Tibial nerve (tissue), 3 donors: ENCODE results near the gene TSPAN2.

Experiments used
- POLR2A ChIP-seq, 2 donors: fragments of 450-650 bp; IDR thresholded peaks; one replicate each; pipeline ENCODE4 v1.6.1; 2017; ENCODE audit warnings: antibody characterized with exemption in 2 of 2, mild to moderate bottlenecking in 2 of 2, moderate library complexity in 2 of 2
- TF ChIP-seq, protein P1 (sequence below), 5 experiments: fragments of 200-600 bp in 3 of 5; fragments of 450-650 bp in 2 of 5; sonication (generic) in 3 of 5; IDR thresholded peaks; one replicate each; pipeline ENCODE4 v1.5.1; 2016 to 2019; ENCODE audit warnings: antibody characterized with exemption in 5 of 5, mild to moderate bottlenecking in 3 of 5, moderate library complexity in 2 of 5

GRCh38 chr1:115084902-115085511 is 4.3 kb downstream of the TSPAN2 start:
- TF ChIP-seq POLR2A (IDR thresholded peaks at IDR 0.05): no peak
- TF ChIP-seq, protein P1, sequence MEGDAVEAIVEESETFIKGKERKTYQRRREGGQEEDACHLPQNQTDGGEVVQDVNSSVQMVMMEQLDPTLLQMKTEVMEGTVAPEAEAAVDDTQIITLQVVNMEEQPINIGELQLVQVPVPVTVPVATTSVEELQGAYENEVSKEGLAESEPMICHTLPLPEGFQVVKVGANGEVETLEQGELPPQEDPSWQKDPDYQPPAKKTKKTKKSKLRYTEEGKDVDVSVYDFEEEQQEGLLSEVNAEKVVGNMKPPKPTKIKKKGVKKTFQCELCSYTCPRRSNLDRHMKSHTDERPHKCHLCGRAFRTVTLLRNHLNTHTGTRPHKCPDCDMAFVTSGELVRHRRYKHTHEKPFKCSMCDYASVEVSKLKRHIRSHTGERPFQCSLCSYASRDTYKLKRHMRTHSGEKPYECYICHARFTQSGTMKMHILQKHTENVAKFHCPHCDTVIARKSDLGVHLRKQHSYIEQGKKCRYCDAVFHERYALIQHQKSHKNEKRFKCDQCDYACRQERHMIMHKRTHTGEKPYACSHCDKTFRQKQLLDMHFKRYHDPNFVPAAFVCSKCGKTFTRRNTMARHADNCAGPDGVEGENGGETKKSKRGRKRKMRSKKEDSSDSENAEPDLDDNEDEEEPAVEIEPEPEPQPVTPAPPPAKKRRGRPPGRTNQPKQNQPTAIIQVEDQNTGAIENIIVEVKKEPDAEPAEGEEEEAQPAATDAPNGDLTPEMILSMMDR (IDR thresholded peaks at IDR 0.05): no peak
